ENCODE data around the gene AIFM2. TPM values are rescaled to one million over a fixed set of nuclear protein-coding genes. Genes with fewer than 3 reads are reported as not detected.
A peak's percentile ranks its signal among the peaks of the same experiment; 100 is the strongest.

The AIFM2 gene
- total RNA-seq, 4 donors from 2014 or later = 22.0 to 38.3 (median 31.1) TPM

GRCh38 chr10:70158113-70158512 is 25.5 kb upstream of the AIFM2 start:
- H3K36me3 ChIP-seq = peaks cover 23 to 33% of the 10 kb centered on the region in 2 donors
- no peak overlapping the region for H3K27ac ChIP-seq
- intact Hi-C loops (cut with DNase I) = no loop called here
- H3K4me1 ChIP-seq = peaks cover 6 to 10% of the 10 kb centered on the region in 2 donors
- no peak overlapping the region for H3K4me3 ChIP-seq (replicated peaks in 1 of 3)
- 66 to 72% methylated on average over 2 of the region's 2 CpGs for WGBS, 2 donors
- DNase-seq = no peak
- TF ChIP-seq POLR2A (IDR thresholded peaks at IDR 0.05) (no peak), CTCF (IDR thresholded peaks at IDR 0.05) (no peak)
- H3K27me3 ChIP-seq = no peaks in the 10 kb centered on the region
- H3K9me3 ChIP-seq = no peaks in the 10 kb centered on the region

- no peaks in the 10 kb centered on the region for H3K27me3 ChIP-seq
- H3K36me3 ChIP-seq = peaks cover 43 to 56% of the 10 kb centered on the region in 2 donors
- intact Hi-C loops (cut with DNase I) = no loop called here
- H3K27ac ChIP-seq = no peak overlapping the region
- no peak overlapping the region for H3K4me3 ChIP-seq (replicated peaks in 1 of 3)
- TF ChIP-seq CTCF (IDR thresholded peaks at IDR 0.05) = no peak
- TF ChIP-seq POLR2A (IDR thresholded peaks at IDR 0.05) = no peak
- 63 to 65% methylated on average over 3 of the region's 3 CpGs for WGBS, 2 donors
- DNase-seq = no peak
- H3K9me3 ChIP-seq = no peaks in the 10 kb centered on the region
- no peaks in the 10 kb centered on the region for H3K4me1 ChIP-seq
Measured at GRCh38 chr10:70155255-70155838, 22.7 kb upstream of the AIFM2 start.

GRCh38 chr10:70148516-70148915 is 15.9 kb upstream of the AIFM2 start:
- no peaks in the 10 kb centered on the region for H3K9me3 ChIP-seq
- H3K4me1 ChIP-seq = peaks cover 13 to 17% of the 10 kb centered on the region in 2 donors
- H3K36me3 ChIP-seq = peaks cover 21 to 33% of the 10 kb centered on the region in 2 donors
- WGBS, 2 donors = 92 to 96% methylated on average over 5 of the region's 5 CpGs
- no peak for DNase-seq
- TF ChIP-seq CTCF (IDR thresholded peaks at IDR 0.05) = no peak
- TF ChIP-seq POLR2A (IDR thresholded peaks at IDR 0.05) = no peak
- intact Hi-C loops (cut with DNase I) = no loop called here
- H3K4me3 ChIP-seq (replicated peaks in 1 of 3) = no peak overlapping the region
- H3K27ac ChIP-seq = no peak overlapping the region
- H3K27me3 ChIP-seq = no peaks in the 10 kb centered on the region

- 45% methylated on average over 2 of the region's 2 CpGs for WGBS, 2 donors
- Histone ChIP-seq H3K4me3 (replicated peaks in 1 of 3) (no peak overlapping the region), H3K27ac (peak overlapping the region; percentile 77 to 93 (median 87)), H3K27me3 (no peaks in the 10 kb centered on the region), H3K36me3 (peaks cover 11 to 20% of the 10 kb centered on the region in 2 donors), H3K4me1 (peaks cover 13 to 17% of the 10 kb centered on the region in 2 donors), H3K9me3 (no peaks in the 10 kb centered on the region)
- no peak for DNase-seq
- TF ChIP-seq CTCF (IDR thresholded peaks at IDR 0.05) = no peak
- intact Hi-C loops (cut with DNase I) = no loop called here
Measured at GRCh38 chr10:70147259-70147625, 14.6 kb upstream of the AIFM2 start.

GRCh38 chr10:70146489-70147258 is 14.0 kb upstream of the AIFM2 start, which contains the start of gene TYSND1:
Gene TYSND1 (minus strand): TSS chr10:70146700. CDS start chr10:70146586, 114 bp downstream.
- WGBS, 2 donors = 1 to 3% methylated on average over 27 to 39 of the region's 39 CpGs
- TF ChIP-seq POLR2A (IDR thresholded peaks at IDR 0.05) (peak in 1 of 2 donors; percentile 93), CTCF (IDR thresholded peaks at IDR 0.05) (peak; percentile 49 to 82 (median 71))
- H3K9me3 ChIP-seq = no peaks in the 10 kb centered on the region
- H3K27ac ChIP-seq = peak within 1 kb of the TSS; percentile 77 to 93 (median 87)
- H3K27me3 ChIP-seq = no peaks in the 10 kb centered on the region
- peaks cover 13 to 17% of the 10 kb centered on the region in 2 donors for H3K4me1 ChIP-seq
- intact Hi-C loops (cut with DNase I) = no loop called here
- H3K36me3 ChIP-seq = peaks cover 5 to 14% of the 10 kb centered on the region in 2 donors
- peak within 1 kb of the TSS; percentile 65 to 96 (median 71) for H3K4me3 ChIP-seq (replicated peaks in 1 of 3)
- DNase-seq = peak; percentile 98 to 99

All from thyroid gland (tissue), 4 donors.